ENCODE measurements around the gene CLASP1. TPM values are rescaled to one million over a fixed set of nuclear protein-coding genes. Genes with fewer than 3 reads are reported as not detected.

The CLASP1 gene
- total and polyA plus RNA-seq, 4 donors: 7.5 to 50.0 (median 21.9) TPM

- H3K36me3 ChIP-seq (ENCODE audit: control insufficient read depth in 4 of 4, insufficient read depth in 3 of 4, low read depth in 1 of 4, low read length in 3 of 4): peaks cover 2 to 58% (median 41%) of the 10 kb centered on the region in 4 donors
- DNase-seq (ENCODE audit: low spot score): no peak
Observed at GRCh38 chr2:121360566-121361300, 288.5 kb downstream of the CLASP1 start.

More at GRCh38 chr2:121360566-121361300, 288.5 kb downstream of the CLASP1 start:
- Histone ChIP-seq H3K27ac (ENCODE audit: low read depth in 1 of 2, low read length in 2 of 2) (no peak overlapping the region), H3K9ac (ENCODE audit: low read depth in 1 of 2, low read length in 2 of 2) (no peak overlapping the region), H3K9me3 (ENCODE audit: control insufficient read depth in 4 of 4, low read length in 3 of 4) (no peaks in the 10 kb centered on the region), H3K4me1 (ENCODE audit: control insufficient read depth in 4 of 4, insufficient read depth in 4 of 4, low read length in 3 of 4) (no peaks in the 10 kb centered on the region), H3K4me3 (ENCODE audit: low read depth in 1 of 3, low read length in 3 of 3) (no peak overlapping the region), H3K27me3 (ENCODE audit: control insufficient read depth in 4 of 4, insufficient read depth in 4 of 4, low read length in 3 of 4) (no peaks in the 10 kb centered on the region)
- 80% methylated on average over 8 of the region's 8 CpGs for WGBS
- TF ChIP-seq FOXA2 (IDR thresholded peaks at IDR 0.05): no peak
- no peak for TF ChIP-seq HNF4G (IDR thresholded peaks at IDR 0.05)
- no peak for TF ChIP-seq ZBTB33 (IDR thresholded peaks at IDR 0.05)
- TF ChIP-seq MAX (IDR thresholded peaks at IDR 0.05): no peak
- no peak for TF ChIP-seq ATF3 (IDR thresholded peaks at IDR 0.05)
- no peak for TF ChIP-seq RXRA (IDR thresholded peaks at IDR 0.05)
- TF ChIP-seq GABPA (IDR thresholded peaks at IDR 0.05 in 1 of 2, conservative IDR thresholded peaks at IDR 0.05 in 1 of 2): no peak
- no peak for TF ChIP-seq TAF1 (conservative IDR thresholded peaks at IDR 0.05)
- TF ChIP-seq CTCF (IDR thresholded peaks at IDR 0.05; ENCODE audit: low read depth, low read length, missing input control): no peak
- TF ChIP-seq JUND (IDR thresholded peaks at IDR 0.05): no peak
- no peak for TF ChIP-seq REST (IDR thresholded peaks at IDR 0.05)
- no peak for TF ChIP-seq YY1 (IDR thresholded peaks at IDR 0.05)
- TF ChIP-seq FOXA1 (IDR thresholded peaks at IDR 0.05): no peak
- no peak for TF ChIP-seq HNF4A (conservative IDR thresholded peaks at IDR 0.05)
- no peak for TF ChIP-seq RAD21 (IDR thresholded peaks at IDR 0.05)
- TF ChIP-seq EGR1 (IDR thresholded peaks at IDR 0.05; ENCODE audit: low read depth in 2 of 2): no peak
- no peak for TF ChIP-seq SP1 (IDR thresholded peaks at IDR 0.05)
